Brain microvascular endothelial cell (primary cell): ENCODE data around the gene RRAGA.
"Not testable (repeated sequence)": the region's sequence is repeated elsewhere in the genome, so short reads cannot be mapped to it uniquely, and the experiment has no call there.

ENCODE experiments used
- DNase-seq: peaks from one replicate; pipeline ENCODE4 v3.0.0-alpha.2; 2020
- H3K27ac ChIP-seq: fragments of 250-450 bp; sonication (Bioruptor Pico); 2 replicates; pipeline ENCODE4 v1.5.1; 2020; ENCODE audit warnings: mild to moderate bottlenecking, moderate library complexity
- H3K27me3 ChIP-seq: fragments of 250-450 bp; sonication (Bioruptor Pico); replicated peaks from 2 replicates; pipeline ENCODE4 v1.5.1; 2020; ENCODE audit warnings: mild to moderate bottlenecking
- H3K36me3 ChIP-seq: fragments of 250-450 bp; sonication (Bioruptor Pico); replicated peaks from 2 replicates; pipeline ENCODE4 v1.5.1; 2020; ENCODE audit warnings: mild to moderate bottlenecking
- H3K4me3 ChIP-seq: 2 replicates; pipeline ENCODE4 v1.5.1; 2011; ENCODE audit warnings: low read depth, mild to moderate bottlenecking, control low read depth, low read length, moderate library complexity
- in situ Hi-C: cut with HindIII; loops from 2 replicates; pipeline ENCODE4 v1.10.0; 2017; ENCODE audit warnings: low sequenced_read_pairs, low pct_ligation_motif_present
- TF ChIP-seq, protein P1 (sequence below): IDR thresholded peaks from 2 replicates; pipeline ENCODE4 v1.5.1; 2011; ENCODE audit warnings: low read depth, mild to moderate bottlenecking, moderate library complexity, low read length, control low read depth, inconsistent platforms; ENCODE audit errors: missing control alignments

Gene RRAGA, protein sequence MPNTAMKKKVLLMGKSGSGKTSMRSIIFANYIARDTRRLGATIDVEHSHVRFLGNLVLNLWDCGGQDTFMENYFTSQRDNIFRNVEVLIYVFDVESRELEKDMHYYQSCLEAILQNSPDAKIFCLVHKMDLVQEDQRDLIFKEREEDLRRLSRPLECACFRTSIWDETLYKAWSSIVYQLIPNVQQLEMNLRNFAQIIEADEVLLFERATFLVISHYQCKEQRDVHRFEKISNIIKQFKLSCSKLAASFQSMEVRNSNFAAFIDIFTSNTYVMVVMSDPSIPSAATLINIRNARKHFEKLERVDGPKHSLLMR

DNA sequence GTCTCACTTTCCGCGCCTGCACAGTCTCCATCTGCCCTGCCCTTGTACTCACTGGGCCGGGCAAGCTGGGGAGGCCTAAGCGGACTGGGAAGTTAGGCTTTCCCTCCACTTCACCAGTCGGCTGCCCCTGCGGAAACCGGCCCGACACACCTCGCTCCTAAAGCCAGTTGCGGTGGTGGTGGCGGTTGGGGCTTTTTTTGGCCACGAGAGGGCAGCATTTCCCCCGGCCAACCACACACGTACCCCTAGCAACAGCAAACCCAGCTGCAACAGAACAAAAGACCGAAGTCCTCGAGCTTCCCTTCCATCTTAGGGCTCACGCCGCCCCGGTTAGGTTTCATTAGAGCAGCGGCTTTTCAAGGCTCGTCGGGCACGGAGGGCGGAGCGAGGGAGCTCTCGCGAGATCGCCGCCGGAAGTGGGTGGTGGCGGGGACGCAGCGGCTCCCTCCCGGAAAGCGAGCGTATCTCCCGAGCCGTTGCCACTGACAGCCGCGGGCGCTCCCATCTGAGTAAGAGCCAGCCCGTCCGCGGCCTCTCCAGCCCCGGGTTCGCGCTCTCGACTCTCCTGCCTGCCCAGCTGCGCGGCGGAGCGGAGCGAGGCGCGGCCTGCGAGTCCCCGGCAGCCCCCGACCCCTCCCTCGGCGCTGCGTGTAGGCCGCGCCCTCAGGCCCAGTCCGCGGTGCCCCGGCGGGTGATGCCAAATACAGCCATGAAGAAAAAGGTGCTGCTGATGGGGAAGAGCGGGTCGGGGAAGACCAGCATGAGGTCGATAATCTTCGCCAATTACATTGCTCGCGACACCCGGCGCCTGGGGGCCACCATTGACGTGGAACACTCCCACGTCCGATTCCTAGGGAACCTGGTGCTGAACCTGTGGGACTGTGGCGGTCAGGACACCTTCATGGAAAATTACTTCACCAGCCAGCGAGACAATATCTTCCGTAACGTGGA, at the start of gene RRAGA:
TSS of gene RRAGA (plus strand) at position 462 of the 951 bp plus-strand sequence. CDS start at position 695, 233 bp downstream.
- no peaks in the 10 kb centered on the region for H3K27me3 ChIP-seq
- in situ Hi-C loops = loop anchor here (25.0 kb wide), 2 partner anchors 587 to 787 kb away; partner anchors contain the start of gene ADAMTSL1
- DNase-seq = peak; percentile 96
- H3K4me3 ChIP-seq = peak within 1 kb of the TSS; percentile 92
- TF ChIP-seq, protein P1, sequence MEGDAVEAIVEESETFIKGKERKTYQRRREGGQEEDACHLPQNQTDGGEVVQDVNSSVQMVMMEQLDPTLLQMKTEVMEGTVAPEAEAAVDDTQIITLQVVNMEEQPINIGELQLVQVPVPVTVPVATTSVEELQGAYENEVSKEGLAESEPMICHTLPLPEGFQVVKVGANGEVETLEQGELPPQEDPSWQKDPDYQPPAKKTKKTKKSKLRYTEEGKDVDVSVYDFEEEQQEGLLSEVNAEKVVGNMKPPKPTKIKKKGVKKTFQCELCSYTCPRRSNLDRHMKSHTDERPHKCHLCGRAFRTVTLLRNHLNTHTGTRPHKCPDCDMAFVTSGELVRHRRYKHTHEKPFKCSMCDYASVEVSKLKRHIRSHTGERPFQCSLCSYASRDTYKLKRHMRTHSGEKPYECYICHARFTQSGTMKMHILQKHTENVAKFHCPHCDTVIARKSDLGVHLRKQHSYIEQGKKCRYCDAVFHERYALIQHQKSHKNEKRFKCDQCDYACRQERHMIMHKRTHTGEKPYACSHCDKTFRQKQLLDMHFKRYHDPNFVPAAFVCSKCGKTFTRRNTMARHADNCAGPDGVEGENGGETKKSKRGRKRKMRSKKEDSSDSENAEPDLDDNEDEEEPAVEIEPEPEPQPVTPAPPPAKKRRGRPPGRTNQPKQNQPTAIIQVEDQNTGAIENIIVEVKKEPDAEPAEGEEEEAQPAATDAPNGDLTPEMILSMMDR = peak; percentile 89
- no peaks in the 10 kb centered on the region for H3K36me3 ChIP-seq
- peak within 1 kb of the TSS; percentile 73 for H3K27ac ChIP-seq

- no peak overlapping the region for H3K4me3 ChIP-seq
- no peaks in the 10 kb centered on the region for H3K27me3 ChIP-seq
- no peak overlapping the region for H3K27ac ChIP-seq
- no peak for DNase-seq
- H3K36me3 ChIP-seq = no peaks in the 10 kb centered on the region
- TF ChIP-seq, protein P1 = no peak
- in situ Hi-C loops = no loop called here
These were observed 49.1 kb upstream of the RRAGA start for GRCh38 chr9:19000133-19000532.

DNA sequence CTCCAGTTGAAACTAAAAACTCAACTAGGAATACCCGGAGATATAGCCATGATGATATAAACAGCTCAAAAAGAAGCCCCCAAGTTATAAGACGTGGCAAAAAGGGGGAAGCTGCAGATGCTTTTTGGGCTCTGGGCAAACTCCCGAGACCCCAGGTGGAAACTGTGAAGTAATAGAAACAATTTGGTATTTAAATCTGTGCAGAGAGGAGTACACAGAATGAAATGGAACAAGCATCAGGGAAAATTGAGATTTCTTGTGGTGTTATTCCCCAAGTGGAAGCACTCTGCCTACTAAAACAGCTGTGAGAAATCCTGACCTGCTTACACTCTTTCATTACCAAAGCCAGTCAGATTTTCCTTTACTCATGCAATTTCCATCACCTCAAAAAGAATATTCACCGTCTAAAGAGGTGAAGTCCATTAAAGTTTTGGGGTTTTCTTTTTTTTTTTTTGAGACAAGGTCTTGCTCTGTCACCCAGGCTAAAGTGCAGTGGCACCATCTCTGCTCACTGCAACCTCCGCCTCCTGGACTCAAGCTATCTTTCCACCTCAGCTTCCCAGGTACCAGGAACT, 39.7 kb upstream of the RRAGA start:
- in situ Hi-C loops = no loop called here

DNA sequence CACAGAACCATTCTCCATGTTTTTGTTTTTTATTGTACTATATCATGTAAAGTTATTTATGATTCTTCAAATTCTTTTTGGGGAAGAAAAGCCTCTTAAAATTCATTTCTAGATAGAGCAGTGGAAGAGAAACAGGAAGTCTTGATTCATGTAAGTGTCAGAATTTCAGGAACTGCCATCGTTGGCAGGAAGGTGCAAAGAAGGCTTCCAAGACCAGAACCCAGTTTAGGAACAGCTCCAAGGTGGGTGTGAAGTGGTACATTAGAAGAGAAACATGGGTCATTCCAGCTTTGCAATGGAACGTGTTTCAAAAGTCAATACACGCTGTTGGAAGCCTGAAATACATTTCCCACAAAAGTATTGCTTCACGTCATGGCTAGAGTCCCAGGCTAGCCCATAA, 31.0 kb upstream of the RRAGA start:
- TF ChIP-seq, protein P1 = no peak
- no peak for DNase-seq

More for the DNA sequence above, 39.7 kb upstream of the RRAGA start:
- TF ChIP-seq, protein P1 = no peak
- Histone ChIP-seq H3K4me3 (no peak overlapping the region), H3K27ac (no peak overlapping the region), H3K36me3 (no peaks in the 10 kb centered on the region), H3K27me3 (no peaks in the 10 kb centered on the region)
- DNase-seq = no peak

DNA sequence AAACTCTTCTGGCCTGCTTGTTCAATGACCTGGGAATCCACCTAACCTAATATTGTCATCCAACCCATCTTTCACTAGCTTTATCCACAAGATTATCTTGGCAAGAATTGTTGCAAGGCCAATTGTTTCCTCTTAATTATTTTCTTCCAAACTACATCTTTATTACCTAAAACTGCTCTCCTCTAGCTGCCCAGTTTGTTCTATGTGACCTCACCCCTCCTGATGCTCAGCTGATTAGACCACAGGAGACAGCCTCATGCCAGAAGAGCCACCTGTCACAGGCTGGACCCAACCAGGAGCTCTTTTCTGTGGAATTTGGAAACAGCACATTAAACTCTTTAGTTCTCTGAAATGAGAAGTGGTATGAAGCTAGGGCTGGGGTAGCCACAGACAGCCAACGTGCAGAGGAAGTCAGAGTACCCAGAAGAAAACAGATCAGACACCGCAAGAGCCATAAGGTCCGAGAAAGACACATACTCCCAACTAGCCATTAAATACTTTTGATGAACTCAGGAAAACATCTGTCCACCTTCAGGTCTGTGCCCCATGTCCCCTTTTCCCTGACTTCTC, 28.3 kb upstream of the RRAGA start:
- no peak overlapping the region for H3K27ac ChIP-seq
- H3K36me3 ChIP-seq = no peaks in the 10 kb centered on the region
- no peaks in the 10 kb centered on the region for H3K27me3 ChIP-seq
- TF ChIP-seq, protein P1 = no peak
- no peak overlapping the region for H3K4me3 ChIP-seq
- in situ Hi-C loops = no loop called here
- DNase-seq = no peak

More for the DNA sequence above, 31.0 kb upstream of the RRAGA start:
- Histone ChIP-seq H3K27ac (no peak overlapping the region), H3K27me3 (no peaks in the 10 kb centered on the region), H3K36me3 (no peaks in the 10 kb centered on the region), H3K4me3 (no peak overlapping the region)
- in situ Hi-C loops = no loop called here

DNA sequence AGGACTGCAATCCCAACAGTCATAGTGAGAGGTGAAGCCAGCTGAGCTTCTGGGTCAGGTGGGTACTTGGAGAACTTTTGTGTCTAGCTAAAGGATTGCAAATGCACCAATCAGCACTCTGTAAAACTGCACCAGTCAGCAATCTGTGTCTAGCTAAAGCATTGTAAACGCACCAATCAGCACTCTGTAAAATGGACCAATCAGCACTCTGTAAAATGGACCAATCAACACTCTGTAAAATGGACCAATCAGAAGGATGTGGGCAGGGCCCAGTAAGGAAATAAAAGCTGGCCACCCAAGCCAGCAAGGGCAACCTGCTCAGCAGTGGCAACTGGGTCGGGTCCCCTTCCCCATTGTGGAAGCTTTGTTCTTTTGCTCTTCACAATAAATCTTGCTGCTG, 27.6 kb upstream of the RRAGA start:
- H3K36me3 ChIP-seq, H3K4me3 ChIP-seq, H3K27me3 ChIP-seq, DNase-seq, H3K27ac ChIP-seq, in situ Hi-C loops: not testable (repeated sequence)
